NOMO-1 treated with DMSO at 0.1 percent for 48 hours (cell line): ENCODE results near the gene RBMS2.

Experiments used
- DNase-seq: peaks from one replicate; lab custom pipeline; 2025; ENCODE audit not compliant: unreplicated experiment; lab: John Stamatoyannopoulos, UW

RBMS2 gene

DNA sequence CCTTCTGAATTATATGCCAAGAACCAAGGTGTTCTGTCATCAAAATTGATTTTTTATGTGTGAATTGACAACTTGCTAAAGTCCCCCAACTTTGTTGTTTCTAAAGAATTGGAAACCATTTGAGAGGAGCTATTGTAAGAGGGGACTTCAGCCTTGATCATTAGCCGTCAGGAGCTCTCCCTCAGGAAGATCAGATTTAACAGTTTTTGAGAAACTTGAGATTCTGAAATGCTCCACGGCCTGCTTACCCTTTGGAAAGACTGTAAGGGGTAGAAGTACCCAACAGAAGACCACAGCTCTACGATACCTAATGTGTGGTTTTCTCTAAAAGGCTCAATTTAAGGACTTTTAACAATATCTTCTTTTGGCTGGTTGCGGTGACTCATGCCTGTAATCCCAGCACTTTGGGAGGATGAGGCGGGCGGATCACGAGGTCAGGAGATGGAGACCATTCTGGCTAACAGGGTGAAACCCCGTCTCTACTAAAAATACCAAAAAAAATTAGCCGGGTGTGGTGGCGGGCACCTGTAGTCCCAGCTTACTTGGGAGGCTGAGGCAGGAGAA is 57.4 kb downstream of the RBMS2 start:
- DNase-seq = no peak

- peak; percentile 44 for DNase-seq
These were observed 60.0 kb downstream of the RBMS2 start for GRCh38 chr12:56581418-56582145.

- DNase-seq = no peak
These were observed 63.5 kb downstream of the RBMS2 start for GRCh38 chr12:56585098-56585497.

- no peak for DNase-seq
These were observed 68.2 kb downstream of the RBMS2 start for GRCh38 chr12:56589783-56590182.

DNA sequence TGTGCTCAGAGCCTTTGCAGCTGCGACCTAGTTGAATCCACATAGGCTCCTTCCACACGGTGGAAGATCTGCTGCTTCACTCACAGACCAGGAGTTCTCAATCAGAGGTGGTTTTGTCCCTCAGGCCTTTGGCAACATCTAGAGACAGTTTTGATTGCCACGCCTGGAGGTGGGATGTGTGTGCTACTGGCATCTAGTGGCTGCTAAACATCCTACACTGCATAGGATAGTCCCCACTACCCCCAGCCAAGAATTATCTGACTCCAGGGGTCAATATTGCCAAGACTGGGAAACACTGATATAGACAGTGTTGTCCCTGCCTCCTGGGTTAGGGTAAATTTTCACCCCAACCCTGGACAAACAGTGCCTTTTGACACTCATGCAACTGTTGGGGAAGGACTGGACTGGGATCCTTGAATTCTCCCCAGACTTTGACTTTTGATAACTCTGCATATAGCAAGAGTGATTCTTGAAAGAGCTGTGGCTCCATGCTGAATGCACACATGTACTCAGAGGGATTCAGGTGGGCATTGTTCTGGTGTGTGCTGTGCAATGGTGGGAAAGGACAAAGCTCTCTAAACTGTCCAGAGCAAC is 68.7 kb downstream of the RBMS2 start:
- DNase-seq = peak; percentile 35

GRCh38 chr12:56591126-56591525 is 69.5 kb downstream of the RBMS2 start:
- no peak for DNase-seq

DNA sequence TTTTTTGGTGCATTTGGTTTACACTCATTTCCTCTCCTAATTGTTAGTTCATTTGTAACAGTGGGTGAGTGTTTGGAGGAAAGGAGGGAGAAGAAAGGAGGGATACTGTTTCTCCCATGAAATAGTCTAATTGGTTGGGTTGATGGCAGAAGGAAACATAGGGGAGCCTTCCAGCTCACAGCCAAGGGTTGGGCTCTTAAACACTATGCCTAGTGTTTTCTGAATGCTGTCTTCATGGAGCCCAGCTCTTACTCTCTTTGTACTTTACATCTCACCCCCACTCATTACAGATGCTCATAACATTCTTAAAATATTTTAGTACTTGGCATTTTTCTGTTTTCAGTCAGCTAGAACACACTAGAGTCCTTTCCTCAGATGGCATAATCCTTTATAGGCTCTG is 70.3 kb downstream of the RBMS2 start:
- no peak for DNase-seq

DNA sequence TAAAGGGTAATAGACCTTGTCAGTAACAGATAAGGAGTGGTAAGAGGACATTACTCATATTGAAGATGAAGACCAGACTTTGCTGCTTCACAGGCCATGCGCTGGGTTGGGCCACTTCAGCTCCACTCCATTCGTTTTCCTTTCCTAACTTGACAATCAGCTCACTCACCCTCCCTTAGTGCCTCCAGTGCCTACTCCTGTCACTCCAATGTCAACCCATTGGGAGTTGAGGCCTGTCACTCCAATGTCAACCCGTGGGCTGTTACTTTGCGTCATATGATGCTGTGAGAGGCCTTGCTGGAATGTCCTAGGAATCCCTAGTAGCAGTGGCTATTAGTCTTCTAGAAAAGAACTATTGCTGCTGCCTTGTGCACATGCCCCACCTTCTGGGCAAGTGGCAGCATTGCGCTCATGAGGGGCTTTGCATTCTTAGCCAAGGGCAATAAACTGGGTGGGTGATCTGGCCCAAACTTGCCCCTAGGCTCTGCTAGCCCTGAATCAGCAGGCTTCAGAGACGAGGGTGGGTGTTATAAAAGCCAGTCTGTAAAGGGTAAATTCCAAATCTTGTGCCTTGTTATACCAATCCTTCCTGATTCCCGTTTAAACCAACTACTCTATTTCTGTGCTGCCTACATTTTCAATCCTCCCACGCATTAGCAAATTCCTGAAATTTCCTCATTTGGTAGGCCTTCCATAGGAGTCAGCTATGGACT is 72.4 kb downstream of the RBMS2 start:
- peak; percentile 36 for DNase-seq

DNA sequence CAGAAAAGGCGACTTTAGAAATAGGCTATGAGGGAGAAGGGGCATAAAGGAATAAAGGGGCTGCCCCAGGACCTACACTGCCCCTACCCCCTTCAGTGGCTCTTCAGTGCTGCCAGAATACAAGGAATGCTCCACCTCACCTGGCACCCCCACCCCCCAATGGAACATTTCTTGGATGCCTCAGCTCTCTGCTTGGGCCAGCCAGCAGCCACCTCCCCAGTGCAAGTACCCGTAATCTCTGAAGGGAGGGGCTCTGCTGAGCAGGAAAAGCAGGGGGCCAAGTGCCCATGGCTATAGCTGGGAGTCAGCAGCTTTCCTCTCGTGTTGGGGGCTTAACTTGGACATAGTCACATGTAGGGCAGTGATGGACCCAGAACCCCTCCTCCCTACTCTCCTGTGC is 75.2 kb downstream of the RBMS2 start:
- no peak for DNase-seq

GRCh38 chr12:56599041-56599440 is 77.4 kb downstream of the RBMS2 start:
- DNase-seq = no peak

DNA sequence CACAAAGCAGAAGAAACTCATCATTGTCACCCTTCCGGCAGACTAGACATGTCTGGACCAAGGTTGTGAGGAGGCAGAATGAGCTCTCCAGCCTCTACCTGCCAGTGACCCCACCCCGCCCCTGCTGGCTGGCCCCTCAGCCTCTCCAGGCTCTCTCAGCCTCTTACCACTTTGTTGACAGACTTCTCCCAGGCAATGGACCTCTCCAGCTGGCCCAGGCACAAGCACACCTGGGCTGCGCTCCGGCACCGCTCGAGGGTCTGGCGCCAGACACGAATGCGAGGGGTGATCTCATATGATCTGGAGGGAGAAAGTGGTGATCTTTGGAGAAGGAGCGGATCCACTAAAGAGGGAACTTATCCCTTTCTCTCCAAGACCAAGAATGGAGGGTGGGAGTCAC is 78.2 kb downstream of the RBMS2 start:
- DNase-seq = no peak

DNA sequence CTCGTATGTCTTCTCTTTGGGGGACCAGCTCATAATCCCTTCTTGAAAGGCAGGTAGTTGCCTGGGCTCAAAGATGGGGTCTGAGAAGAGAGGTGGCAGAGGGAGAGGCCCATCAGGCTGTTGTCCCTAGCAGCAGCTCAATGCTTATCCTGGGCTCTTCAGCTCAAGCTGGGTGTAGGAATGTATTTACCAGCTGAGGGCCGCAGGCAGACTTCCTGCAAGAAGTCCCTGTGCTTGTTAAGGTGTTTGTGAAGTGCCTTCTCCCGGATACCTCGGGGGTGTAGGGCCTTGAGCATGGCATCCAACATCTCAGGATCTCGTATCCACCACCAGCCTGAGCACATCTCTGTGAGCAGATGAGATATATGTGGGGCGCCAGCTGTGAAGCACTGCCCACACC is 79.1 kb downstream of the RBMS2 start:
- DNase-seq = no peak

- no peak for DNase-seq
These were observed 79.9 kb downstream of the RBMS2 start for GRCh38 chr12:56601503-56601902.

- no peak for DNase-seq
These were observed 80.6 kb downstream of the RBMS2 start for GRCh38 chr12:56602239-56602638.

- DNase-seq = no peak
These were observed 82.7 kb downstream of the RBMS2 start for GRCh38 chr12:56604355-56604754.

DNA sequence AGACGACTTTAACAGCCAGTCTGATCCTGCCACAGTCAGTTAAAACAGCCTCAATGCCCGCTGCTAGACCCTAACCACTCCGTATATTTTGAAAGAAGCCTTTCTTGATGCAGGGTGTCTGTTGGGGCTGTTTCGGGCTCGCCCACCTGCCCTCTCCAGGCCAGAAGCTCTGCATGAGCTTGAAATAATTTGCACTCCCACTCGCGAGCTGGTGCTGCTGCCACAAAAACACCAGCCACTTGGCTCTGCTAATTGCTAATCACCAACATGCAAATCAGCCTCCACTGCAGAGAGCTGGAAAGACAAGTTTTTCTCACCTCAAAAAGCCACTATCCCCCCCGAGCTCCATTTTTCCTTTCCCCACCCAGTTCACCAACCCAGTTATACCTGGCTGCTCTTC is 93.0 kb downstream of the RBMS2 start:
- no peak for DNase-seq

GRCh38 chr12:56616244-56616643 is 94.6 kb downstream of the RBMS2 start:
- no peak for DNase-seq

DNA sequence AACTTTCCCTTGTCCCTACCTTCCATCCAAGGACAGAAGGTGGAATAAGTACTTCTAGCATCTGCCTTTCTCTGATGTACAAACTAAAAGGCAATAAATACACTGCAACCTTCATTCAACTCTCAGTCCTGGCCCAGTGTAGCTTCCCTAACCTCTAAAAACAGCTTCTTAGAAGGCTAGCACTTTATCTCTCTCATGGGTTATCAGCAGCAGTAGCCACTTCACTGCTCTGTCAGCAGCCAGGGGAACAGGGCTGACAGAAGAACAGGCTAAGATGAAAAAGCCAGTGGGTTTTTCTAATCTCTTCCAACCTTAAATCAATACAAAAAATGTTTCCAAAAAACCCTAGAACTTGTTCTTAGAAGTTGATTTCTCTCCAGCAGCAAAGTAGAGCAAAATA is 95.3 kb downstream of the RBMS2 start:
- no peak for DNase-seq

- no peak for DNase-seq
These were observed 100.9 kb downstream of the RBMS2 start for GRCh38 chr12:56622535-56622934.

DNA sequence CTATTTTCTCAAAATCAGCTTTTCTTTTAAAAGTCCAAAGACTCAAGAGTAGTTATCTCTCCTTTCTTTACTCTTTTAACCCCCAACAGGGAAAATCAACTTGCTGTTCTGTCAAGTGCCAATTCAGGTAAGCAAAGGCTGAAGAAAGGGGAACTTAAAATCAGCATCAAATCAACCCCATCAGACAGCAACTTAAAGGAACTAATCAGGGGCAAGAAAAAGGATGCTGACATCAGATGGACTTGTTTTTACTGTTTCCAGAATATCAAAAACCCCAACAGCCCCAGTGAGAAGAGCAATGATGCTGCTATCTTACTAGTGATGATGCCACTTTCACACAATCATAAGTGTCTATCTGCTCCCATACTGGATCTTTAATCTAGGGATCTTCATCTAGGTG is 105.1 kb downstream of the RBMS2 start:
- DNase-seq = peak; percentile 11

- DNase-seq = peak; percentile 53
These were observed 107.2 kb downstream of the RBMS2 start for GRCh38 chr12:56628671-56629458.
